ENCODE measurements around the gene ZG16B. TPM values are rescaled to one million over a fixed set of nuclear protein-coding genes. Genes with fewer than 3 reads are reported as not detected.

ZG16B gene
- total RNA-seq, 1 experiment from 2014 or later = not detected

DNA sequence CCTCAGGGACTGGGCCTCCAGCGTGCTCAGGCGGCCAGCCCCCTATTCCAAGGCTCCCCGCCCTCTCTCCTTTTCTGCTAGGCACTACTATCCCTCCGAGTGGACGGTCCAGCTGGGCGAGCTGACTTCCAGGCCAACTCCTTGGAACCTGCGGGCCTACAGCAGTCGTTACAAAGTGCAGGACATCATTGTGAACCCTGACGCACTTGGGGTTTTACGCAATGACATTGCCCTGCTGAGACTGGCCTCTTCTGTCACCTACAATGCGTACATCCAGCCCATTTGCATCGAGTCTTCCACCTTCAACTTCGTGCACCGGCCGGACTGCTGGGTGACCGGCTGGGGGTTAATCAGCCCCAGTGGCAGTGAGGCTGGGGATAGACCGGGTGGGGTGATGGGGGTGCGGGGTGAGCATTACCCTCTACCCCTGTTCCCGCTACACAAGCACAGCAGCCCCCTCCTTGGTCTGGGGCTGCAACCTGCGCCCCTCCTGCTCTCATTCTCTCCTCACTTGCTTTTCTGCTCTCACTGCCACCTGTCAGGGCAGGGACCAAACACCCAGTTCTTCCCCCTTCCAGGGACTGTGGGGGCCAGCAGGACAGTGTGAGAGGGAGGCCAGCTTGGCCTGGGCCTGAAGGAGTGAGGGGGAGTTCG lies 30.8 kb upstream of the ZG16B start:
- no peak overlapping the region for H2BK12ac ChIP-seq (ENCODE audit: insufficient read length, low read depth, low read length)
- H3K18ac ChIP-seq (ENCODE audit: insufficient read length, low read depth, low read length) = no peak overlapping the region
- DNase-seq = no peak
- peaks cover 15% of the 10 kb centered on the region for H3K27me3 Mint-ChIP-seq (ENCODE audit: low read depth)
- no peak overlapping the region for H3K4ac ChIP-seq (ENCODE audit: low read depth, low read length)
- no peak overlapping the region for H2BK15ac ChIP-seq (ENCODE audit: low read depth, low read length)
- TF ChIP-seq, protein P1, sequence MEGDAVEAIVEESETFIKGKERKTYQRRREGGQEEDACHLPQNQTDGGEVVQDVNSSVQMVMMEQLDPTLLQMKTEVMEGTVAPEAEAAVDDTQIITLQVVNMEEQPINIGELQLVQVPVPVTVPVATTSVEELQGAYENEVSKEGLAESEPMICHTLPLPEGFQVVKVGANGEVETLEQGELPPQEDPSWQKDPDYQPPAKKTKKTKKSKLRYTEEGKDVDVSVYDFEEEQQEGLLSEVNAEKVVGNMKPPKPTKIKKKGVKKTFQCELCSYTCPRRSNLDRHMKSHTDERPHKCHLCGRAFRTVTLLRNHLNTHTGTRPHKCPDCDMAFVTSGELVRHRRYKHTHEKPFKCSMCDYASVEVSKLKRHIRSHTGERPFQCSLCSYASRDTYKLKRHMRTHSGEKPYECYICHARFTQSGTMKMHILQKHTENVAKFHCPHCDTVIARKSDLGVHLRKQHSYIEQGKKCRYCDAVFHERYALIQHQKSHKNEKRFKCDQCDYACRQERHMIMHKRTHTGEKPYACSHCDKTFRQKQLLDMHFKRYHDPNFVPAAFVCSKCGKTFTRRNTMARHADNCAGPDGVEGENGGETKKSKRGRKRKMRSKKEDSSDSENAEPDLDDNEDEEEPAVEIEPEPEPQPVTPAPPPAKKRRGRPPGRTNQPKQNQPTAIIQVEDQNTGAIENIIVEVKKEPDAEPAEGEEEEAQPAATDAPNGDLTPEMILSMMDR (conservative IDR thresholded peaks at IDR 0.05) = no peak
- H4K20me1 ChIP-seq (ENCODE audit: control insufficient read depth, insufficient read depth, insufficient read length) = no peaks in the 10 kb centered on the region
- no peak overlapping the region for H2BK20ac ChIP-seq (ENCODE audit: low read depth, low read length, poor library complexity, severe bottlenecking)
- H3K27ac ChIP-seq (ENCODE audit: insufficient read length, low read depth, low read length) = no peak overlapping the region
- H3K56ac ChIP-seq (ENCODE audit: insufficient read length, low read depth, low read length) = no peak overlapping the region
- no peak overlapping the region for H3K27ac Mint-ChIP-seq
- H3K9me3 ChIP-seq (ENCODE audit: control insufficient read depth, low read depth, low read length) = peaks cover 9% of the 10 kb centered on the region
- H2BK120ac ChIP-seq (ENCODE audit: low read depth, low read length, poor library complexity, severe bottlenecking) = no peak overlapping the region
- no peaks in the 10 kb centered on the region for H3K27me3 ChIP-seq (ENCODE audit: insufficient read depth, low read length)
- no peaks in the 10 kb centered on the region for H3K79me2 ChIP-seq (ENCODE audit: insufficient read depth, low read length)
- H4K5ac ChIP-seq (ENCODE audit: insufficient read length, low read depth, low read length) = no peak overlapping the region
- H3K4me1 Mint-ChIP-seq = peaks cover 7 to 8% of the 10 kb centered on the region in 2 experiments; a peak in 3 of 4 replicates
- no peaks in the 10 kb centered on the region for H3K4me1 ChIP-seq (ENCODE audit: insufficient read depth, low read length)
- no peak overlapping the region for H3K23ac ChIP-seq (ENCODE audit: insufficient read length, low read depth, low read length)
- H3K36me3 Mint-ChIP-seq (ENCODE audit: insufficient read depth in 1 of 3, low read depth in 3 of 3) = peaks cover 0 to 4% (median 0%) of the 10 kb centered on the region in 3 experiments; a peak in 2 of 7 replicates
- H3K9me3 Mint-ChIP-seq = peaks cover 16% of the 10 kb centered on the region in 2 experiments
- no peak overlapping the region for H3K9ac ChIP-seq (ENCODE audit: extremely low read depth, insufficient read length, low read length)
- H3K79me1 ChIP-seq (ENCODE audit: insufficient read depth, low read depth, low read length, poor library complexity, severe bottlenecking) = no peaks in the 10 kb centered on the region
- H3K14ac ChIP-seq (ENCODE audit: insufficient read depth, low read length) = no peak overlapping the region; the same call in 1 of the 2 replicates
- no peak overlapping the region for H2BK5ac ChIP-seq (ENCODE audit: insufficient read length, low read length)
- no peak overlapping the region for H2AK5ac ChIP-seq (ENCODE audit: insufficient read length, low read length)
- no peak overlapping the region for H3K4me2 ChIP-seq (ENCODE audit: insufficient read depth, insufficient read length, low read length)
- H3K4me3 Mint-ChIP-seq = no peak overlapping the region; a peak in 1 of 5 replicates
- H3T11ph ChIP-seq (ENCODE audit: low read length) = no peak overlapping the region
- no peak overlapping the region for H4K8ac ChIP-seq (replicated peaks; ENCODE audit: insufficient read length, low read depth, low read length)
- H3K23me2 ChIP-seq (ENCODE audit: insufficient read length, low read depth, low read length, poor library complexity, severe bottlenecking) = no peaks in the 10 kb centered on the region
- H2AFZ ChIP-seq (ENCODE audit: low read length) = no peak overlapping the region
- no peak overlapping the region for H4K91ac ChIP-seq (ENCODE audit: insufficient read length, low read depth, low read length)
- no CpG with 5 or more reads among the region's 21 CpGs for WGBS (ENCODE audit: extremely low coverage, insufficient read length, low lambda C conversion rate)

Data from H9 (cell line).